Ishikawa (cell line): ENCODE measurements around the gene PLPPR5.

Source experiments
- FOXM1 ChIP-seq: IDR thresholded peaks from 2 replicates; pipeline ENCODE4 v1.6.1; 2012; ENCODE audit warnings: low read depth, borderline replicate concordance
- REST ChIP-seq: IDR thresholded peaks from 2 replicates; pipeline ENCODE4 v1.6.1; 2012; ENCODE audit warnings: low read depth, mild to moderate bottlenecking
- TAF1 ChIP-seq: IDR thresholded peaks from 2 replicates; pipeline ENCODE4 v1.6.1; 2012; ENCODE audit warnings: low read depth, mild to moderate bottlenecking

- TF ChIP-seq REST (no peak), TAF1 (no peak), FOXM1 (no peak)
Measured at GRCh38 chr1:98908980-98909379, 95.7 kb downstream of the PLPPR5 start.
